CD4-positive, alpha-beta T cell treated with Interleukin-12 subunit alpha and Interleukin-12 subunit beta, for 1 hour (primary cell): Measurements from ENCODE around the gene TMPRSS6.
A peak's percentile ranks its signal among the peaks of the same experiment; 100 is the strongest.

Source experiments
- DNase-seq: peaks from one replicate; pipeline ENCODE4 v3.0.0-alpha.2; 2020

TMPRSS6 gene

DNA sequence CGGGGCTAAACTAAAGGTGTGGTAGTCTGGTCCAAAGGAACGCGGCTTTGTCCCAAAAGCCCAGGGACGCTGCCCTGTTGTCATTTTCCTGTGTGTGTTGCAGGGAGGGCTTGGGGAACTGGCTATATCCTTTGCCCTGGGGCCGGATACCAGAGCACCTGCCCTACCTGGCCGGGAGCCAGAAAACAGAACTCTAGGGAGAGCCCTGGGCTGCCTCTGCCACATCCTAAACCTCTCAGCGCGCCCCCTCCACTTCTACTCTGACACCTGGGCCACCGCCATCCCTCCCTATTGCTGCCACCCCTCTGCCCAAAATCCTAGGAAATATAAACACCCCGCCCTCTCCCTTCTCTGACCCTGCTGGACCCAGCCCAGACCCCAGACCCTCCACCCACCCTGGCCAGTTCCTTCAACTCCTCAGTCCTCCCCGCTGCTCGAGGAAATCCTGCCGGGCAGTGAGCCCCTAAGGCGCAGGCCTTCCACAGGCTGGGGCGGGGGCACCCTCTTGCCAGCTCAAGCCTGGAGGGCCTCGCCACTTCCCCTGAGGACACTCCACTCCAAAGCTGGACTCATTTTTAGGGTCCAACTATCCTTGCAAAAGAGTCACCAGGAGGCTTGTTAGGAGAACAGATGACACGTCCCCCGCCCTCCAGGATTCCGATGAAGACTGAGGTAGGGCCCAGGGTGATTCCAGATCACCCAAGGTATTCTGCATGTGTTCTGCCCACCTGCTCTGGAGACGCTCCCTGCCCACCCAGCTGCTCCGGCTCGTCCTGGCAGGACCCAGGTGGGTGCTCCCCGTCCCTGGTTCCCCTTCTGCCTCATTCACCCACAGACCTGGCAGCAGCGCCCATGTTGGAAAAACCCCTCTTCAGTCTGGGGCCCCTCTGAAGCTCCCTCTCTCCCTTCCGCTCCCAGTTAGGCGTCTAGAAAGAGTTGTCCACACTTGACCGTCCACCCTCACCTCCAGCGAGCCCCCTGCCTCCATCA lies 45.8 kb downstream of the TMPRSS6 start:
- DNase-seq = no peak

DNA sequence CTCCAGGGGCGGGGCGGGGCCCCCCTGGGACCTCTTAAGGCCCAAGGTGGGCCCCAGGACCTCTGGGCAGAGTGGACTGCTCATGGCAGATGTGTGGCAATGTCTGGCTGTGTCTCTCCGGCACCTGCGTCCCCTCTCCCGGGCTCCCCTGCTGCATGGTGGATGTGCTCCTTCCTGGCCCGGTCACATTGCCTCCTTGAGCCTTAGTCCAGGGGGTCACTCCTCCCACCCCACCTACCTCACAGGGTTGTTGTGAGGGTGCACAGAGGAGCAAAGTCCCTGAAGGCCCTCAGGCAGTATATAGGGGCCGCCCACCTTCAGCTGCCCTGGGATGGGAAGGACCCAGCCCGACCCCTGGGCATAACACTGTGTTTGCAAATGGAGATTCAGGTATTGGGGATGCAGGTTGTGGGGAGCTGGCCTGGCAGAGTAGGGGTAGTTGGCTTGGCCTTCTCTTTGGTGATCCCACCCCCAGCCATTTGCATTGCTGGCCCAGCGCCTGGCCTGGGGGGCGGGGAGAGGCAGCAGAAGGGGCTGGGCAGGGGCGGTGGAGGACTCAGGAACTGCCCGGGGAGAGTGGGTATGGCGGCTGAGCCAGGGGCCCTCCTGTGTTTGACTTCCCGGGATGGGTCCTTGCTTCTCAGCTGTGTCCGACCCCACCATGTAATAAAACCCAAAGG lies 46.7 kb downstream of the TMPRSS6 start:
- no peak for DNase-seq

DNA sequence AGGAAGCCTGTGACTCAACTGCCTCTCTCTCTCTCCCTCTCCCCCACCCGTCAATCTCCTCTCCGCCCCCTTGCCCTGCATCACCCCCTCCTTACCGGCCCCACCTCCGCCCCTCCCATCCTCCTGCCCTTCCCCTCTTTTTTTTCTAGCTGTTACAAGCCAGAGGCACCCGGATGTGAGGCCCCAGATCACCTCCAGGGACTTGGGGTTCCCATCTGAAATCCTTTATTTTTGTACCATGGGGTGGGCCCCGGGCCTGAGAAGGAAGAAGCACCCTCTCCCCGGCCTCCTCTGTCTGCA lies 47.2 kb downstream of the TMPRSS6 start:
- DNase-seq = no peak

DNA sequence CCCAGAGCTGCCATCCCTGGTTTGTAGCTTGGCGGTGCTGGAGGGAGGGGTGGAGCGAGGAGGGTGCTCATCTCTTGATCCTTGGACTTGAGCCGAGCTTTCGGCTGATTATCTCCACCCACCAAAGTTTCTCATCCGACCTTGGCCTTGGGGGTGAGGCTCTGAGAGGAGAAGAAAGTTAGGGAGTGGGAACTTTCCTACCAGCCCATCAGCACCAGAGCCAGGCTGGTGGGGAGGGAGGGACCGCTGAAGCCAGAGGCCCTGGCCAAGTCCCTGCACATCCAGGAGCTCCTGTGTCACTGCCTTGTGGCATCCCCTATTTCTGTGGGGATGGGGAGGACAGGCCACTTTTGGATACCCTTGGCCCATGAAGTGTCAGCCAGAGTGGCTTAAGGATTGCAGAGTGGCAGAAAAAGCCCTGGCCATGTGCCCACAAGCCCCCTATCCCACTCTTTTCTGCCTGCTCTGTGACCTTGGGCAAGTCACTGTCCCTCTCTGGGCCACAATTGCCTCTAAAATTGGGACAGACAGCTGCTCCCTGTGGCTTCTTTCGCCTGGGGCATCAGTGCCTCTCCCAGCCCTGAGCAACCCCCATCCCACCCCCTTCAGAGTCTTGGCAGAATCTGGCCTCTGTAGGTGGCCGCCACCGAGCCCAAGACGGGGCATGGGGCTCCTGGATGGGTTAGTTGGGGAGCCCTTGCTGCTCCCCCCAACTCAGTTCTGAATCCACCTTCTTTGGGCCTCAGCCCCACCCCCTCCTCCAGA lies 47.7 kb downstream of the TMPRSS6 start:
- DNase-seq = no peak

DNA sequence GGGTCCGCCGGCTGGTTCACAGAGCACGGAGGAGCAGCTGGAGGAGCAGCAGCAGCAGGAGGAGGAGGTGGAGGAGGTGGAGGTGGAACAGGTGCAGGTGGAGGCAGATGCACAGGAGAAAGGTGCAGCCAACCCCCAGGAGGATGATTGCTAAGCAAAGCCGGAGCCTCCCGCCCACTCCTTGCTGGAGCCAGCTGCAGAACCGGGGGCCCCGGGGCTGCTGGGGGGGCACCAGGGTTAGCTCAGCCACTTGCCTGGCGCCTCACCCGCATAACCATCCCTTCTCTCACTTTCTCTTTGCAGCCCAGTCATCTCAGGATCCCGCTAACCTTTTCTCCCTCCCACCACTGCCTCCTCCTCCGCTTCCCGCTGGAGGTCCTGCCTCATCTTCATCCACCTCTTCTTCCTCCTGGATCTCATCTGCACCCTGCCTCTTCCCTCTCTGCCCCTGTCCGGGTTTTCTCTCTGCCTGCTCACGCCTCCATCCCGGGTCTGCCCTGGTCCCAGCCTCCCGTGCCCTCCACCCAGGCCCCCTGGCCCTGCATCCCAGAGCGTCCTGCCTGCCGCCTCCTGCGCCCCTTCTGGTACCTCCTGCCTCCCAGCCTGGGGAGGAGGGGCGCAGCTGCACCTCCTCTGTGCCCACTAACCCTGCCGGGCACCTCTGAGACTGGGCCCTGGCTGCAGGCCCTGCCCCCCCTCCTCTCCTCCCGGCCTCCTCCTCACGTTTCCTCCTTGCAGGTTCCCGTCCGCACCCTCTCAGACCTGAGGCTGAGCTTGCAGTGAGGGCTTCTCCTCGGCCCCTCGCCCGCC lies 48.5 kb downstream of the TMPRSS6 start:
- DNase-seq = no peak

DNA sequence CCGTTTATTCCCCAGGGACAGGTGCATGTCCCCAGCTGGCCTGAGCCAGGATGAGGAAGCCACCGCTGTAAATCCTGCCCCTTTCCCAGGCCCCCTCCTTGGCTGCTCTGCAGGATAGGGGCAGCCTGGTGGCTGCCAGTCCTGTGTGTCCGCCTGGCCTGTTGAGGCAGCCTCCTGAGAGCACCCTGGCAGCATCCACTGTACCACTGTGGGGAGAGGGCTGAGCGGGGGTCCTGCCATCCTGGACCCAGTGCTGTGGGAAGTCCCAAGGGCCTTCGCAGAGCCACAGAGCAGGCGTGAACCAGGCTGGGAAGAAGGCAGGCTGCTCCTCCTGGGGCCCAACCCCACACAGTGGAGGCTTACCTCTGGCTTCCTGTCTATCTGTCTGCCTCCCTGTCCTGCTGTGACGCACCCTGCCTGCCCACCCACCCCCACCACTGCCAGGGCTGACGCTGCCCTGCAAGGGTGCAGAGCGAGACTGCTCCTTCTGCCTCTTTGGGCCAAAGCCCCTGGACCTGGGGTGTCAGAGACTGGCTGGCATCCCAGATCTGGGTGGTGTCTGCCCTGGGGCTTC lies 49.5 kb downstream of the TMPRSS6 start:
- DNase-seq = peak; percentile 9

DNA sequence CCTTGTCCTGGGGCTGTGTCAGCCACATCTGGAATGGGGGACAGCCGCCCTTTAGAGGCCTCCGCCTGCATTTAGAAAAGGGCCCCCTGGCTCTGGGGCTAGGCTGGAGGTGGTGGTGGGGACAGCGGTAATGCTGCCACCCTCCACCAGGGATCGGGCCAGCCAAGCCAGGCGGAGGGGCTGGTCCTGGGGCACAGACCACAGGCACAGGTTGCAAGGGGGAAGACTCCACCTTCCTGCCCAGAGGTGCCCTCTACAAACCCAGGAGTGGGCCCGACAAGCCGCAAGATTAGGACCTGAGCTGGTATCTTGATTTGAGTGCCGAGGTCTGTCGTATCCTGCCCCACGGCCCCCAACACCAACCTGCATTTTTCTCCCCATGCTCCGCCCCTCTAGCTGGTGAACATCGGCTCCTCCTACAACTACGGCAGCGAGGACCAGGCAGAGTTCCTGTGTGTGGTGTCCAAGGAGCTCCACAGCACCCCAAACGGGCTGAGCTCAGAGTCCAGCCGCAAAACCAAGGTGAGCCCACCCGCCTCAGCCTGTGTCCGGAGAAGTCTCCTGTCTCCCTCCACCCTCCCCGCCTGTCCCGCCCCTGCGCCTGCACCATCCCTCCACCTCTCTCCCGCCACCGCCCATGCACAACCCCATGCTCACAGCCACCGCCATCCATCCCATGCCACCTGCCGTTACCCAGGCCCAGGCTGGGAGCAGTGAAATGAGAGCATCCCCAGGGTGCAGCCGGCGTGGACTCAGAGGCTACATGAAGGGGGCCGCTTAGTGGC lies 50.4 kb downstream of the TMPRSS6 start:
- no peak for DNase-seq

DNA sequence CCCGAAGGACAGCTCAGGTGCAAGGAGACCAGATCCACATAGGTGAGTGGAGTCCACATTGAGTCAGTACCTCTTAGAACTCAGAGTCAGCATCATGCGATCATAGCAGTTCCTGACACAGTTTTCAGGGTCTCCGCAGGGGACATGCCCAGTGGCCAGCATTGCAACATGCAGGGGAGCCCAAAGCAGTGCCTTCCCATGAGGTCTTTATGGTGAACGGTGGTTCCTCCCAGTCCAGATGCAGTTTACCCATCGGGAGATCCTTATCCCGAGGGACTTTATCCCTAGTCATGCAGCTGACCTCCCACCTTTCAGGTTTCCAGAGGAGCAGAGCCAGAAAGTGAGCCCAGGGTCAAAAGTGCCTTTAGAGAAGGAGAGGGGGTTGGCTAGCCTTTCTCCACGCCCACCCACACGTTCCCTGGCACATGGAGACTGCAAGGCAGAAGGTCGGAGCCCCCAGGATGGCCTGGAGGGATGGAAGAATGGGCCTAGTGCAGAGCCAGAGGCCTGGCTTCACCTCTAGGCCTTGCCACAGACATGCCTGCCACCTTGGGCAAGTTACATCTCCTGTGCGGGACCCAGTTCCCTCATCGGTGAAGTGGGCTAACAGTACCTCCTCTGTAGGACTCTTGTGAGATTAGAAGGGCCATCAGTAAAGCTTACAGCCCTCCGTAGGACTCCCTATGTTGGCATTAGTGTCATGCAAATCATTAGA lies 51.6 kb downstream of the TMPRSS6 start:
- DNase-seq = no peak

DNA sequence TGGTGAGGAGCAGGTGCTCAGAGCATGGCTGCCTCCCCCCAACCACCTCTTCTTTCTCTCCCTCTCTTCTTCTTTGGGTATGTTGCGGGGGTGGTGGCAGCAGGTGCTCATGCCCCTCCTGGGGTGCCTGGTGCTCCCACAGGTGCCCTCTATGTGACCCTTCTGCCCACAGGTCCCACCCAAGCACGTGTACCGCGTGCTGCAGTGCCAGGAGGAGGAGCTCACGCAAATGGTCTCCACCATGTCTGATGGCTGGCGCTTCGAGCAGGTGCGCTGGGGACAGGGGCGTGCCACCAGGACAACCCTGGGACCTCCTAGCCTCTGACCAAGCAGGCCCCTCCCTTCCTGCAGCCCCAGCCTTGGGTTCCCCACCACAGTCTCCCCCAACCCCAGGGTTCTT lies 52.3 kb downstream of the TMPRSS6 start:
- DNase-seq = no peak

DNA sequence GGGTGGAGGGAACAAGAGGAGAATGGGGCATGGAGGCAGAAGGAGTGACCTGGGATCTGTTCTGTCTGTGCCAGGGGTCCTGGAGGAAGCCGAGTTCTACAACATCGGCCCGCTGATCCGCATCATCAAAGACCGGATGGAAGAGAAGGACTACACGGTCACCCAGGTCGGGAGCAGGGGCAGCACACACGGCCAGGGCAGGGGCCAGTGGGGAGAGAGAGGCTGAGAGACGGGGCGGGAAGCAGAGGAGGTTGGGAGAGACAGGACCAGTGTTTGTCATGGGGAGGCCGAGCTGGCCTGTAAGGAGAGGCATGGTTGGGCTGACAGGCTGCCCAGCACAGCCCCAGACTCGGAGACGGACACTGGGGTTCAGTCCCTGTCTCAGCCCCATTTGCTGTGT lies 53.3 kb downstream of the TMPRSS6 start:
- no peak for DNase-seq

DNA sequence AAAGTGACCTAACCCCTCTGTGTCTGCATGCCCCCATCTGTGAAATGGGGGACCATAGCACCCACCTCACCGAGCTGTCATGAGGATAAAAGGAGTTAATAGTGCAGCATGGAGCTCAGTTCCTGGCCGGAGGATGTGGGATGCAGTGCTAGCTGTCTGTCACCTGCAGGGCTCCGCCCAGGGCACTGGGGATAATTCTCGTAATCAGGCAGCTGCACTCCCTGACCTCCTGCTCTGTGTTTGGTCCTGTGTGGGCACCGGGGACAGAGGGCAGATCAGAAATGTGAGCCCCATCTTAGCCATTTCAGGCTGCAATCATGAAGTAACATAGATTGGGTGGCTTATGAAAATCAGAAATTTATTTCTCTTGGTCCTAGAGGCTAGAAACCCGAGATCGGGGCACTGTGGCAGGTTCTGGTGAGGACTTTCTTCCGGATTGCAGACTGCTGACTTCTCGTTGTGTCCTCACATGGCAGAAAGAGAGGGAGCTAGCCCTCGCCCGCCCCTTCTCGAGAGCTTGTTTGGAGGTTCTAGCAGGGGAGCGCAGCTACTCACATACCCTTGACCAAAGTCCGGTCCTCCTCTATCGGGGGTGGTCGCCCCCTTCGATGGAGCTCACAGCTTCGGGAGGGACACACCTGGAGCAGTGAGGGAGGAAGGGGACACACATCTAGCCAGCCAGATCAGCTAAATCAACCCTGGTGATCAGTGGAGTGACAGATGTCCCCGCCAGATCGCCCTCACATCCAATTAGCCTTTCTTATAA lies 54.7 kb downstream of the TMPRSS6 start:
- DNase-seq = no peak

DNA sequence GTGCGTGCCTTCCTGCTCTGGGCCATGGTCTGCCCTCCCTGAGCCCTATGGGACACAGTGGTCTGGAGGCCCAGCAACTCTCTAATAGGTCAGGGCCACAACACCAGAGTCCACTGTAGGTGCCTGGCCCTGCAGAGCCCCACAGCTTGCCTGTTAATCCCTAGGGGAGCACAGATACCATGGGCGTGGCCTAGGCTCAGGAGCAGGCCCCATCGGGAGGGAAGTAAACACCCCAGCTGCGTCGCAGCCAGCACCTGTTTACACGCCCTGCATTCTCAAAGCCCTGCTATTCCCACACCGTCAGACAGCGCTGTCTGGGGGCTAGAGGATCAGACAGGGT lies 55.5 kb downstream of the TMPRSS6 start:
- no peak for DNase-seq

DNA sequence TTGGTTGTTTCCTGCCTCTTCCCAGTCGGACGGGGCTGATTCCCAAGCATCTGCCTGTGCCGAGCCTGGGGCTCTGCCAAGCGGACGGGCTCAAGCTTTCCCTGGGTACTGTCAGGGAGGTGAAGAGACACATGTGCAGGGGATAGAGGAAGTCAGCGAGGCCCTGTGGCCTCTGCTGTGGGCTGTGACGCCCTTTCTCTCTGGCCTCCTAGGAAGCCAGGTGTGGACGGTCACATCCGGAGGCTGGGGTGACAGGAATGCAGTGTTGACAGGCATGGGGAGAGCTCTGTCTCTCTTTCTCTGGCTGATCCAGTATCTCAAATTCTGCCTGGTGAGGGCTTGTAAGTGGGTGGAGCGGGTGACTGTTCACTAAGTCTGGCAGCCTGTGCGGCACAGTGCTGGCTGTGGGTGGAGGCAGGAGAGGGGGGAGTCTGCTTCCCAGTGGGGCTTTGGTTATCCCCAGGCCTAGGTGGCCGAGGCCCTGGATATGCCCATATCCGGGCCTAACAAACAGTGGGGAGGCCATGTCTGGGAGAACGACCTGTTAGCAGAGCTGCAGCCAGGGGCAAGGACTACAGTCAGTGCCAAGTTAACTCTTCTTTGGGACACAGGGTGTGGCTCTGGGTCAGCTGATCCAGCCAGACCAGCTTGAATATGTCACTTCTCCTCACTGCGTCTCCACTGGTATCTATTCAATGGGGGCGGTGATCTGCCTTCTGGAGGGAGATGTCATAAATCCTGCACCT lies 56.0 kb downstream of the TMPRSS6 start:
- no peak for DNase-seq

DNA sequence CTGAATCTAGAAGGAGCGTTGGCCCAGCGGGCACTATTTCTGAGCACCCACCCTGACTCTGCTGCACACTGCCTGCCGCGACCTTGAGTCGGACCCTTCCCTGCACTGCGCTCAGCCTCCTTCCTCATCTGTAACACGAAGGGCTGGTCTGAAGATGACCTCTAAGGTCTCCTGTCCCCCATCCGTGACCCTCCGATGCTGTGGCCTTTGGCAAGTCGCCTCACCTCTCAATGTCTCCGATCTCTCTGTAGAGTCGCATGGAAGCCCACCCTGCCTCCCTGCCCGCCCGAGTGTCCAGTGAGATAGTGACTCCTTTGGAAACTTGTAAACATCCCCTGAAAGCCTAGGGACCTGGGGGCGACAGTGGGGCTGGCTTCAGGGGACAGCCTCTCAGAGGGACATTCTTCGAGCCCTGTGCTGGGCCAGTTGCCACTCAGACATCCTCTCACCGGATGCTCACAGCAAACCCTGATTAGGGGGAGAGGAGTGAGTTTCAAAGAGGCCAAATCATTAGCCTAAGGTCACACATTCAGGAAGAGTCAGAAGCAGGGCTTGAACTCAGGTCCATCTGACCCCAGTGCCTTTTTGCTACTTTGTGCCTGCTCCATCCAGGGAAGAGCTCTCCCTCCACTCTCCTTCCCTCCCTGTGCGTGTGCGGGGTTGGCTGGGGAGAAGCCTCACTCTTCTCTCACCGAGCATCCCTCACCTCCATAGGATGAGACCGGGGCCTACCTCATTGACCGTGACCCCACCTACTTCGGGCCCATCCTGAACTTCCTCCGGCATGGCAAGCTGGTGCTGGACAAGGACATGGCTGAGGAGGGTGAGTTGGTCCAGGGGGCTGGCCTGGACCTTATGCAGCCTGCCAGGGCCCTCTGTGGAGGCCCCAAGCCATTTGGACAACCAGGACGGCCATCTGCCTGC lies 56.9 kb downstream of the TMPRSS6 start:
- no peak for DNase-seq

DNA sequence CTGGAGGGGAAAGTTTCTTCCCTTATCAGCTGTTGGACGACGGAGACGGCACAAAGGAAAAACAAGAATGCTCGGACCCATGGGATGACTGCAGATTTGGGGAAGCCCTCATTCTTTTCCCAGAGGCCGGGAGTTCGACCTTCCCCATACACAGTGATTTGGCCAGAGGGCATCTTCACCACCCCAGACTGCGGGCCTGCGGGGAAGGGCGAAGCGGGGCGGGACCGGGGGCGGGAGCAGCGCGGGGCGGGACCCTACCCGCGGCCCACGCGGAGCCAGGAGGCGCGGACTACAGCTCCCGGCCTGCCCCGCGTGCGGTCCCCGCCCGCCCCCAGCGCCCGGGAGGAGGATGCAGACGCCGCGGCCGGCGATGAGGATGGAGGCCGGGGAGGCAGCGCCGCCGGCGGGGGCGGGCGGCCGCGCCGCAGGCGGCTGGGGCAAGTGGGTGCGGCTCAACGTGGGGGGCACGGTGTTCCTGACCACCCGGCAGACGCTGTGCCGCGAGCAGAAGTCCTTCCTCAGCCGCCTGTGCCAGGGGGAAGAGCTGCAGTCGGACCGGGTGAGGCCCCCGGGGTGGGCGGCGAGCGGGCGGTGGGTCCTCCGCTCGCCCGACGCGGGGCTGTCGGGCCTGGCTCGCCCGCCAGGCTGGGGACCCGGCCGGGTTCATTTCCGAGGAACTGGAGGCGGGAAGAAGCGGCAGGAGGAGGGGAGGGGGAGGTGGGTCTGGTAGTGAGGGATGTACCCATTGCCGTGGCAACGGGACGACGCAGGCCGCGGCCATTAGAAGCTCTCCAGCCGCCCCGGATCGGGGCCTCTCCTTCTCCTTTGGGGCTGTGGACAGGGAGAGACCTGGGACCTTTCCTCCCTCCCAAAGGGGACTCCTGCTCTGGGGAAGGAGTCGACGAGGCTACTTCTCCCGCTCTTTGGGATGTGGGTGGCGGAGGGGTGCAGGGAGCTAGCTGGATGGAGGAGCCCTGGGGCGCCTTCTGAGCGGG lies 57.8 kb downstream of the TMPRSS6 start, which contains the start of gene KCTD17:
TSS of gene KCTD17 (plus strand) at position 352 of the 995 bp plus-strand sequence. CDS start at position 371, 19 bp downstream.
- DNase-seq = peak; percentile 79

DNA sequence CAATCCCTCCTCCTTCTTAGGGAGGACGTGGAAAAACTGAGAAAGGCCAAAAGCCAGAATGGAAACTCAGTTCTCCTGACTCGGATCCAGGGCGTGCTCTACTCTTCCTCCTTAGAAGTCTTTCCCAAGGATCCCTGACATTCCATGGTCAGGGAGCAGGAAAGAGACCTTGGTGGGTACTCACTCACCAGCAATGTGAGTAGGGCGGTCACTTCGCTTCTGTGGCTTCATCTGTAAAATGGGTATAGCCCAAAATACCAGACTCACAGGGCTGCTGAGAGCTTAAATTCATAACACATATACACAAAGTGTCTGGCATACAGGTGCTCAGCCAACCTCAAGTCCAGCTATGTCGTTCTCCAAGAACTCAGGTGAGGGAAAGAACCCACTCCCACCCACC lies 58.6 kb downstream of the TMPRSS6 start:
- no peak for DNase-seq

DNA sequence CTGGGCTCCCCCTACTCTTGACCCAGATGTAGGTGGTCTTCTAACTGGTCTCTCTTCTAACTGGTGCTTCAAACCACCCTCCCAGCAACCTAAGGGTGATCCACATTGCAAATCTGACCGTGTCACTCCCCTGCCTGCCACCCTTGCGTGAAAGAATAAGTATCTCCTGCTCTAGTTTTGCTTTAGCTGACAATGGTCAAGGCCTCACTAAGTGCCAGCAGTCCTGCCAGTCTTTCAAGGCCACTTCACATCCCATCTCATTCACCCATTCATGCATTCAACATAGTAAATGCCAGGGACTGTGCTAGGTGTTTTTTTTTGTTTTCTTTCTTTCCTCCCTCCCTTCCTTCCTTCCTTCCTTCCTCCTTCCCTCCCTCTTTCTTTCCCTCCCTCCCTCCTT lies 60.3 kb downstream of the TMPRSS6 start:
- DNase-seq = no peak
